GM12878 (cell line): ENCODE data around the gene HCST. TPM values are rescaled to one million over a fixed set of nuclear protein-coding genes. Genes with fewer than 3 reads are reported as not detected.

Experiments
- ATAC-seq: fragments of 200-7000 bp; cut with Tn5 transposase; 3 replicates; pipeline ENCODE4 v1.9.1; 2020; ENCODE audit warnings: mild to moderate bottlenecking, moderate library complexity
- BruUV-seq: library from RNA; stranded (reverse); fragments of 400-500 nt; replicated peaks from 2 replicates; lab custom pipeline; 2021; lab: Mats Ljungman, UMichigan
- CTCF ChIA-PET: fragments of 300-600 bp; sonication (Branson Sonifier 250); formaldehyde crosslinking; extraction: SDS; loops from one replicate; lab custom pipeline; 2021; ENCODE audit warnings: inconsistent platforms; lab: Yijun Ruan, JAX
- POLR2A ChIA-PET: fragments of 350-600 bp; formaldehyde crosslinking; extraction: SDS; loops from one replicate; lab custom pipeline; 2021; ENCODE audit warnings: inconsistent platforms; lab: Charles Lee
- RAD21 ChIA-PET: fragments of 300-600 bp; sonication (Branson Sonifier 250); formaldehyde crosslinking; loops from one replicate; lab custom pipeline; 2023; ENCODE audit warnings: antibody characterized with exemption; ENCODE audit not compliant: unreplicated experiment; lab: Charles Lee
- SMC1A ChIA-PET: fragments of 300-600 bp; sonication (Branson Sonifier 250); formaldehyde crosslinking; loops from one replicate; lab custom pipeline; 2023; ENCODE audit not compliant: unreplicated experiment, uncharacterized antibody; lab: Charles Lee
- DNase-seq: peaks from one replicate; pipeline ENCODE4 v3.0.0-alpha.2; 2011; ENCODE audit warnings: low read depth, low spot score
- FAIRE-seq: peaks from 3 replicates; lab custom pipeline; 2011; peaks lifted over from hg19 to GRCh38; lab: Jason Lieb, UNC
- H2AFZ ChIP-seq: 2 replicates; pipeline ENCODE4 v1.6.0; 2011; ENCODE audit warnings: low read depth, low read length, control low read depth; ENCODE audit not compliant: control insufficient read depth
- H3K27ac ChIP-seq: 2 replicates; pipeline ENCODE4 v1.5.1; 2011; ENCODE audit warnings: control low read depth; ENCODE audit not compliant: control insufficient read depth, insufficient read depth
- H3K27me3 ChIP-seq, 2 experiments: replicated peaks in 1 of 2; 2 replicates each; pipeline versions ENCODE4 v1.6.0 to v1.6.1; 2011; ENCODE audit warnings: low read length in 1 of 2; ENCODE audit not compliant: control insufficient read depth in 2 of 2, insufficient read depth in 2 of 2
- H3K36me3 ChIP-seq, 2 experiments: 2 replicates each; pipeline ENCODE4 v1.5.1; 2011; ENCODE audit warnings: low read length in 1 of 2; ENCODE audit not compliant: control insufficient read depth in 2 of 2, insufficient read depth in 2 of 2
- H3K4me1 ChIP-seq: 2 replicates; pipeline ENCODE4 v1.6.1; 2011; ENCODE audit warnings: mild to moderate bottlenecking, low read length, moderate library complexity, mixed read lengths; ENCODE audit not compliant: control insufficient read depth, insufficient read depth
- H3K4me2 ChIP-seq: 2 replicates; pipeline ENCODE4 v1.6.0; 2011; ENCODE audit warnings: control low read depth; ENCODE audit not compliant: control insufficient read depth, insufficient read depth
- H3K4me3 ChIP-seq: fragments of 200-600 bp; sonication (generic); 2 replicates; pipeline ENCODE4 v1.5.1; 2016
- H3K79me2 ChIP-seq: 2 replicates; pipeline ENCODE4 v1.6.0; 2011; ENCODE audit warnings: low read length; ENCODE audit not compliant: control insufficient read depth, insufficient read depth
- H3K9ac ChIP-seq: 2 replicates; pipeline ENCODE4 v1.8.0; 2011; ENCODE audit warnings: low read length, control low read depth, mixed read lengths; ENCODE audit not compliant: control insufficient read depth, insufficient read depth
- H3K9me3 ChIP-seq: replicated peaks from 3 replicates; pipeline ENCODE4 v1.5.1; 2011; ENCODE audit warnings: mild to moderate bottlenecking, low read length; ENCODE audit not compliant: control insufficient read depth, insufficient read depth
- H4K20me1 ChIP-seq: 2 replicates; pipeline ENCODE4 v1.6.0; 2011; ENCODE audit not compliant: control insufficient read depth, insufficient read depth
- IKZF2 ChIP-seq, 2 experiments: fragments of 450-650 bp; IDR thresholded peaks; 2 replicates each; pipeline ENCODE4 v1.6.1; 2017; ENCODE audit warnings: mild to moderate bottlenecking in 2 of 2, moderate library complexity in 2 of 2
- MEF2B ChIP-seq: fragments of 450-650 bp; IDR thresholded peaks from 2 replicates; pipeline ENCODE4 v1.6.1; 2018; ENCODE audit warnings: mild to moderate bottlenecking, moderate library complexity; ENCODE audit not compliant: partially characterized antibody, poor library complexity, severe bottlenecking
- PAX5 ChIP-seq: IDR thresholded peaks from 2 replicates; pipeline ENCODE4 v1.6.1; 2011; ENCODE audit warnings: low read depth, low read length, borderline replicate concordance
- POLR2AphosphoS2 ChIP-seq: IDR thresholded peaks from 2 replicates; pipeline ENCODE4 v1.6.1; 2011; ENCODE audit warnings: low read depth, mild to moderate bottlenecking, low read length, improper control_type of control experiment, moderate library complexity
- POLR2AphosphoS5 ChIP-seq: IDR thresholded peaks from 2 replicates; pipeline ENCODE4 v1.6.1; 2011; ENCODE audit warnings: mild to moderate bottlenecking, low read length, inconsistent platforms
- RFX5 ChIP-seq: IDR thresholded peaks from 2 replicates; pipeline ENCODE4 v1.6.1; 2011; ENCODE audit warnings: low read depth, low read length, improper control_type of control experiment
- SRF ChIP-seq, 2 experiments: IDR thresholded peaks; 2 replicates each; pipeline ENCODE4 v1.6.1; 2011; ENCODE audit warnings: low read depth in 2 of 2, low read length in 2 of 2, mild to moderate bottlenecking in 1 of 2, moderate library complexity in 1 of 2
- ZNF217 ChIP-seq: fragments of 450-650 bp; IDR thresholded peaks from 2 replicates; pipeline ENCODE4 v1.6.1; 2017; ENCODE audit warnings: antibody characterized with exemption, mild to moderate bottlenecking
- WGBS: methylation state at CpG from one replicate; pipeline ENCODE4 v1.1.6; 2016; ENCODE audit warnings: low lambda C conversion rate; ENCODE audit not compliant: insufficient replicate concordance, insufficient coverage; ENCODE audit errors: missing lambda C conversion rate; 5-methylcytosine and 5-hydroxymethylcytosine counted together
- in situ Hi-C: fragments of 300-500 bp; cut with MboI; formaldehyde crosslinking; loops from 9 replicates; pipeline ENCODE4 v1.14.3; 2018; ENCODE audit warnings: mixed read lengths
- intact Hi-C: fragments of 100-400 bp; cut with micrococcal nuclease; formaldehyde crosslinking; loops from one replicate; pipeline ENCODE4 v1.14.2; 2022; ENCODE audit not compliant: unreplicated experiment
- polyA plus RNA-seq, 11 experiments: library from polyadenylated mRNA; depleted of rRNA in 4 of 11; unstranded in 6 of 11; stranded (reverse) in 5 of 11; fragments of >200 nt; fragmentation: Nextera tagmentation in 4 of 11; fragmentation: Illumina TruSeq in 1 of 11; extraction: Ambion mirVana in 4 of 11; extraction: Trizol in 1 of 11; gene quantifications; 1 replicate in 1 of 11; 2 replicates in 10 of 11; pipeline versions ENCODE4 v1.2.1 to v1.2.3, GENCODE V29; 2011 to 2016; ENCODE audit warnings: inconsistent platforms in 2 of 11, missing spikeins in 2 of 11, low read depth in 1 of 11
- total RNA-seq, 4 experiments: library from RNA; depleted of rRNA in 3 of 4; stranded (reverse); fragments of >200 nt in 3 of 4; fragmentation: Illumina TruSeq in 1 of 4; extraction: Trizol in 1 of 4; gene quantifications; 2 replicates each; pipeline versions ENCODE4 v1.2.1 to v1.2.3, GENCODE V29; 2013 to 2021
- TF ChIP-seq, protein P1 (sequence below): fragments of 450-650 bp; IDR thresholded peaks from 2 replicates; pipeline ENCODE4 v1.6.1; 2018; ENCODE audit warnings: borderline replicate concordance, mild to moderate bottlenecking; ENCODE audit not compliant: partially characterized antibody
- TF ChIP-seq, protein P2 (sequence below): fragments of 450-650 bp; IDR thresholded peaks from 2 replicates; pipeline ENCODE4 v1.6.1; 2016; ENCODE audit warnings: mild to moderate bottlenecking, moderate library complexity, borderline replicate concordance

The HCST gene
- total and polyA plus RNA-seq, 10 of the 15 experiments (the other 5 are each of a cell fraction or from before 2014, with no cell fraction given), result 7.5 to 79.6 (median 33.6) TPM

DNA sequence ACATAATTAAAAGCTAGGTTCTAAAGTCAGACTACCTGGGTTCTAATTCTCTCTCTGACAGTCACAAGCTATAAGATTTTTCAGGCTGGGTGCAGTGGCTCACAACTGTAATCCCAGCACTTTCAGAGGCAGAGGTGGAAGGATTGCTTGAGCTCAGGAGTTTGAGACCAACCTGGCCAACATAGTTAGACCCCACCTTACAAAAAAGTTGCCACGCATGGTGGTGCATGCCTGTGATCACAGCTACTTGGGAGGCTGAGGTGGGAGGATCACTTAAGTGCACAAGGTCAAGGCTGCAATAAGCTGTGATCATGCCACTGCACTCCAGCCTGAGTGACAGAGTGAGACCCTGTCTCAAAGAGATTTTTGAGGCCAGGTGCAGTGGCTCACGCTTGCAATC lies 8.0 kb upstream of the HCST start (continued):
- TF ChIP-seq, protein P1, sequence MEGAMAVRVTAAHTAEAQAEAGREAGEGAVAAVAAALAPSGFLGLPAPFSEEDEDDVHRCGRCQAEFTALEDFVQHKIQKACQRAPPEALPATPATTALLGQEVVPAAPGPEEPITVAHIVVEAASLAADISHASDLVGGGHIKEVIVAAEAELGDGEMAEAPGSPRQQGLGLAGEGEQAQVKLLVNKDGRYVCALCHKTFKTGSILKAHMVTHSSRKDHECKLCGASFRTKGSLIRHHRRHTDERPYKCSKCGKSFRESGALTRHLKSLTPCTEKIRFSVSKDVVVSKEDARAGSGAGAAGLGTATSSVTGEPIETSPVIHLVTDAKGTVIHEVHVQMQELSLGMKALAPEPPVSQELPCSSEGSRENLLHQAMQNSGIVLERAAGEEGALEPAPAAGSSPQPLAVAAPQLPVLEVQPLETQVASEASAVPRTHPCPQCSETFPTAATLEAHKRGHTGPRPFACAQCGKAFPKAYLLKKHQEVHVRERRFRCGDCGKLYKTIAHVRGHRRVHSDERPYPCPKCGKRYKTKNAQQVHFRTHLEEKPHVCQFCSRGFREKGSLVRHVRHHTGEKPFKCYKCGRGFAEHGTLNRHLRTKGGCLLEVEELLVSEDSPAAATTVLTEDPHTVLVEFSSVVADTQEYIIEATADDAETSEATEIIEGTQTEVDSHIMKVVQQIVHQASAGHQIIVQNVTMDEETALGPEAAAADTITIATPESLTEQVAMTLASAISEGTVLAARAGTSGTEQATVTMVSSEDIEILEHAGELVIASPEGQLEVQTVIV, result no peak

DNA sequence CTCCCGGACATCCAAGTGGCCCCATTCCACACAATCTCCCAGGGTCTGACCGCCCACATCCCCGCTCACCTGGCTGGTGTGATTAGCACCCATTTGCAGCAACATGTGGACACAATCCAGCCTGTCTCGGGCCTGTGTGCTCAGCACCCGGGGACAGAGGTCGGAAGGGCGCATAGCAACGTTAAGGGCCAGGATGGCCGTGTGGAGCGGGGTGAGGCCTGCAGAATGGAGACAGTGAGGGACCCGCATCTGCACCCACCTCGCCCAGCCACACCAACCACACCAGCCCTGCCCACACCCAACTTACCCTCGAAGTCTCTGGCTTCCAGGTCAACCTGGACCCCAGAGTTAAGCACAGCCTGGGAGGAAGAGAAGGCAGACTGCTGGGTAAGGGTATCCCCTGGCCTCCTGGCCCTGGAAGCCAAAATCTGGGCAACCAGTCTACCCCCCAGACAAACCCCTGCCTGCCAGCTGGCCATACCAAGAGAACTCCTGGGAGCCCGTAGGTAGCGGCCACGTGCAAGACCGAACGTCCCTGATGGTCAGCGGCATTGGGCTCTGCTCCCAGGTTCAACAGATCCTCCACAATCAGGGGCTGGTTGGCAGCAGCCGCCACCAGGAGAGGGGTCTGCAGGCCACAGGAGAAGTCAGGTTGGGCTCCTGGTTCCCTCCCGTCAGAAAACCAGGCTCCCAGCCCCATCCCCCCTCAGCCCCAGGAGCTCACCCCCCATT lies 6.3 kb upstream of the HCST start:
- DNase-seq (no peak), FAIRE-seq (no peak), ATAC-seq (no peak)
- H3K27me3 ChIP-seq, result no peaks in the 10 kb centered on the region
- SMC1A ChIA-PET, result no interaction called here
- POLR2A ChIA-PET, result no interaction called here
- H3K4me3 ChIP-seq, result no peak overlapping the region
- 97% methylated on average over 21 of the region's 21 CpGs for WGBS
- peaks cover 28% of the 10 kb centered on the region for H3K79me2 ChIP-seq
- H4K20me1 ChIP-seq, result no peaks in the 10 kb centered on the region
- intact Hi-C loops, result no loop called here
- peaks cover 12 to 23% of the 10 kb centered on the region in 2 experiments; a peak in 3 of 4 replicates for H3K36me3 ChIP-seq
- RAD21 ChIA-PET, result interaction anchor here (1.1 to 4.0 kb wide), 2 partner anchors 35 kb away, joined by 5 to 19 read pairs; no protein-coding TSS in a partner anchor
- no TSS peak for BruUV-seq
- no peaks in the 10 kb centered on the region for H3K9me3 ChIP-seq
- H2AFZ ChIP-seq, result no peak overlapping the region
- H3K4me2 ChIP-seq, result peak overlapping the region; percentile 40; the same call in 1 of the 2 replicates
- in situ Hi-C loops, result no loop called here
- H3K9ac ChIP-seq, result no peak overlapping the region
- CTCF ChIA-PET, result no interaction called here
- TF ChIP-seq ZNF217 (no peak), IKZF2 (IDR thresholded peaks at IDR 0.05) (no peak), RFX5 (no peak), POLR2AphosphoS5 (peak; percentile 49), MEF2B (no peak), SRF (IDR thresholded peaks at IDR 0.05; ENCODE audit: low read depth in 2 of 2, low read length in 2 of 2) (no peak), PAX5 (no peak), POLR2AphosphoS2 (no peak)
- TF ChIP-seq, protein P2, sequence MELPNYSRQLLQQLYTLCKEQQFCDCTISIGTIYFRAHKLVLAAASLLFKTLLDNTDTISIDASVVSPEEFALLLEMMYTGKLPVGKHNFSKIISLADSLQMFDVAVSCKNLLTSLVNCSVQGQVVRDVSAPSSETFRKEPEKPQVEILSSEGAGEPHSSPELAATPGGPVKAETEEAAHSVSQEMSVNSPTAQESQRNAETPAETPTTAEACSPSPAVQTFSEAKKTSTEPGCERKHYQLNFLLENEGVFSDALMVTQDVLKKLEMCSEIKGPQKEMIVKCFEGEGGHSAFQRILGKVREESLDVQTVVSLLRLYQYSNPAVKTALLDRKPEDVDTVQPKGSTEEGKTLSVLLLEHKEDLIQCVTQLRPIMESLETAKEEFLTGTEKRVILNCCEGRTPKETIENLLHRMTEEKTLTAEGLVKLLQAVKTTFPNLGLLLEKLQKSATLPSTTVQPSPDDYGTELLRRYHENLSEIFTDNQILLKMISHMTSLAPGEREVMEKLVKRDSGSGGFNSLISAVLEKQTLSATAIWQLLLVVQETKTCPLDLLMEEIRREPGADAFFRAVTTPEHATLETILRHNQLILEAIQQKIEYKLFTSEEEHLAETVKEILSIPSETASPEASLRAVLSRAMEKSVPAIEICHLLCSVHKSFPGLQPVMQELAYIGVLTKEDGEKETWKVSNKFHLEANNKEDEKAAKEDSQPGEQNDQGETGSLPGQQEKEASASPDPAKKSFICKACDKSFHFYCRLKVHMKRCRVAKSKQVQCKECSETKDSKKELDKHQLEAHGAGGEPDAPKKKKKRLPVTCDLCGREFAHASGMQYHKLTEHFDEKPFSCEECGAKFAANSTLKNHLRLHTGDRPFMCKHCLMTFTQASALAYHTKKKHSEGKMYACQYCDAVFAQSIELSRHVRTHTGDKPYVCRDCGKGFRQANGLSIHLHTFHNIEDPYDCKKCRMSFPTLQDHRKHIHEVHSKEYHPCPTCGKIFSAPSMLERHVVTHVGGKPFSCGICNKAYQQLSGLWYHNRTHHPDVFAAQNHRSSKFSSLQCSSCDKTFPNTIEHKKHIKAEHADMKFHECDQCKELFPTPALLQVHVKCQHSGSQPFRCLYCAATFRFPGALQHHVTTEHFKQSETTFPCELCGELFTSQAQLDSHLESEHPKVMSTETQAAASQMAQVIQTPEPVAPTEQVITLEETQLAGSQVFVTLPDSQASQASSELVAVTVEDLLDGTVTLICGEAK, result no peak
- H3K27ac ChIP-seq, result no peak overlapping the region
- H3K4me1 ChIP-seq, result peaks cover 4% of the 10 kb centered on the region; the same call in 1 of the 2 replicates
